KG1 (cell line): ENCODE measurements around the gene EMX1.

Experiments used
- DNase-seq: peaks from one replicate; lab custom pipeline; 2025; lab: John Stamatoyannopoulos, UW

The EMX1 gene

GRCh38 chr2:72942881-72943418 is 25.6 kb downstream of the EMX1 start:
- no peak for DNase-seq

GRCh38 chr2:72943540-72944395 is 26.4 kb downstream of the EMX1 start:
- no peak for DNase-seq

GRCh38 chr2:72944804-72945449 is 27.6 kb downstream of the EMX1 start:
- DNase-seq: no peak

- DNase-seq: no peak
These were observed 28.2 kb downstream of the EMX1 start for GRCh38 chr2:72945450-72946019.

GRCh38 chr2:72946466-72946865 is 29.1 kb downstream of the EMX1 start:
- DNase-seq: no peak

- no peak for DNase-seq
These were observed 30.9 kb downstream of the EMX1 start for GRCh38 chr2:72947952-72948830.

GRCh38 chr2:72949045-72949444 is 31.7 kb downstream of the EMX1 start:
- DNase-seq: no peak

- DNase-seq: no peak
These were observed 32.3 kb downstream of the EMX1 start for GRCh38 chr2:72949642-72950041.

GRCh38 chr2:72950558-72951255 is 33.4 kb downstream of the EMX1 start:
- no peak for DNase-seq

GRCh38 chr2:72951303-72952095 is 34.2 kb downstream of the EMX1 start:
- DNase-seq: no peak

GRCh38 chr2:72952110-72952823 is 34.9 kb downstream of the EMX1 start:
- DNase-seq: no peak

GRCh38 chr2:72952961-72953360 is 35.6 kb downstream of the EMX1 start:
- DNase-seq: no peak

- DNase-seq: no peak
These were observed 36.2 kb downstream of the EMX1 start for GRCh38 chr2:72953528-72953927.

- no peak for DNase-seq
These were observed 36.7 kb downstream of the EMX1 start for GRCh38 chr2:72953976-72954375.

GRCh38 chr2:72954376-72955227 is 37.3 kb downstream of the EMX1 start:
- DNase-seq: no peak

GRCh38 chr2:72955228-72956049 is 38.1 kb downstream of the EMX1 start:
- DNase-seq: no peak

- no peak for DNase-seq
These were observed 38.7 kb downstream of the EMX1 start for GRCh38 chr2:72956050-72956395.

- no peak for DNase-seq
These were observed 39.6 kb downstream of the EMX1 start for GRCh38 chr2:72956936-72957335.
